Kidney (tissue), 14 donors: ENCODE results near the gene F10. TPM values are rescaled to one million over a fixed set of nuclear protein-coding genes. Genes with fewer than 3 reads are reported as not detected.

ENCODE experiments used
- DNase-seq, 5 donors: peaks; one replicate each; pipeline ENCODE4 v3.0.0-alpha.2; 2013 to 2020
- FAIRE-seq: peaks from 2 replicates; lab custom pipeline; 2012; peaks lifted over from hg19 to GRCh38; lab: Jason Lieb, UNC
- H3K27ac ChIP-seq, 2 donors: one replicate each; pipeline ENCODE4 v1.7.0; 2013; ENCODE audit warnings: low read depth in 2 of 2, low read length in 2 of 2, inconsistent platforms in 1 of 2
- H3K27me3 ChIP-seq: one replicate; pipeline ENCODE4 v1.7.1; 2013; ENCODE audit warnings: low read length, inconsistent platforms; ENCODE audit not compliant: control insufficient read depth, insufficient read depth
- H3K36me3 ChIP-seq, 3 donors: one replicate each; pipeline versions ENCODE4 v1.7.0 to v1.7.1; 2013; ENCODE audit warnings: low read length in 3 of 3, control low read depth in 1 of 3, inconsistent platforms in 1 of 3; ENCODE audit not compliant: insufficient read depth in 3 of 3, control insufficient read depth in 2 of 3
- H3K4me1 ChIP-seq, 3 donors: one replicate each; pipeline versions ENCODE4 v1.7.0 to v1.7.1; 2013; ENCODE audit warnings: low read length in 3 of 3, inconsistent platforms in 1 of 3, low read depth in 1 of 3; ENCODE audit not compliant: control insufficient read depth in 2 of 3, insufficient read depth in 2 of 3
- H3K4me3 ChIP-seq, 3 donors: one replicate each; pipeline versions ENCODE4 v1.7.0 to v1.8.1; 2013; ENCODE audit warnings: low read length in 3 of 3, control low read depth in 1 of 3, inconsistent platforms in 1 of 3
- H3K9ac ChIP-seq, 3 donors: one replicate each; pipeline versions ENCODE4 v1.7.0 to v1.7.1; 2013; ENCODE audit warnings: low read length in 3 of 3, control low read depth in 1 of 3, inconsistent platforms in 1 of 3
- H3K9me3 ChIP-seq, 3 donors: one replicate each; pipeline versions ENCODE4 v1.7.0 to v1.7.1; 2013; ENCODE audit warnings: low read length in 3 of 3, control low read depth in 1 of 3, inconsistent platforms in 1 of 3; ENCODE audit not compliant: control insufficient read depth in 2 of 3, insufficient read depth in 1 of 3
- intact Hi-C: fragments of 100-400 bp; cut with DNase I; formaldehyde crosslinking; loops from one replicate; pipeline ENCODE4 v1.11.1; 2022
- polyA plus RNA-seq: library from polyadenylated mRNA; stranded (reverse); fragments of 350-450 nt; fragmentation: Illumina TruSeq; extraction: RNeasy Lipid Tissue Mini Kit (QIAGEN cat#74804); gene quantifications from one replicate; pipeline ENCODE4 v1.2.3, GENCODE V29; 2014; ENCODE audit warnings: low read depth, low replicate concordance; ENCODE audit not compliant: insufficient read depth
- total RNA-seq: library from RNA; stranded (reverse); fragmentation: NEBNext Ultra II Directional; extraction: Animal tissue kit (Norgen Biotek cat#: 25700); gene quantifications from one replicate; pipeline ENCODE4 v1.2.1, GENCODE V29; 2021
- TF ChIP-seq, protein P1 (sequence below): IDR thresholded peaks from 3 replicates; pipeline ENCODE4 v1.5.1; 2012; ENCODE audit warnings: mild to moderate bottlenecking, moderate library complexity, borderline replicate concordance; ENCODE audit not compliant: insufficient read depth; ENCODE audit errors: extremely low read depth
- donor health status: control.
- donor health status: control.
- donor health status: control.
- donor health status: control.
- donor health status: control.
- donor health status: DM: yes; HTN: yes; CAD: no.
- donor health status: Normal renal cell carcinoma (clear cell type).

The F10 gene
- total and polyA plus RNA-seq, 2 donors from 2014 or later = 5.1 to 6.8 TPM

DNA sequence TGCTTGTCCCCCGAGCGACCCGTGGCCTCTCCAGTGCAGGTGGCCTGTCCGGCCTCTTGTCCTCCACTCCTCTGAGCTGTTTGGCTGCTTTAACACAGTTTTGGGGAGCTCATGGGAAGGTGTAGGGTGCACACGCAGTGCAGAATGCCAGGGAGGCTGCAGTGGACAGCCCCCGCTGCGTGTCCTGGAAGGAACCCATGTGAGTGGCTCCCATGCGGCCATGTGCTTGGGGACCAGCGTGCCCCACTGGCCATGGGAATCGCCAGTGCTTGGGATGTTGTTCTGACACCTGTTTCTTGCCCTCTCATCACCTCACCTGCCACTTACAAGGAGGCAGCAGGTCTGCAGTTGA lies 39.6 kb upstream of the F10 start:
- Histone ChIP-seq H3K4me3 (no peak overlapping the region), H3K9me3 (no peaks in the 10 kb centered on the region), H3K9ac (no peak overlapping the region), H3K27me3 (no peaks in the 10 kb centered on the region), H3K4me1 (peaks cover 0 to 2% (median 0%) of the 10 kb centered on the region in 3 donors), H3K27ac (no peak overlapping the region), H3K36me3 (peaks cover 0 to 22% (median 14%) of the 10 kb centered on the region in 3 donors)
- TF ChIP-seq, protein P1, sequence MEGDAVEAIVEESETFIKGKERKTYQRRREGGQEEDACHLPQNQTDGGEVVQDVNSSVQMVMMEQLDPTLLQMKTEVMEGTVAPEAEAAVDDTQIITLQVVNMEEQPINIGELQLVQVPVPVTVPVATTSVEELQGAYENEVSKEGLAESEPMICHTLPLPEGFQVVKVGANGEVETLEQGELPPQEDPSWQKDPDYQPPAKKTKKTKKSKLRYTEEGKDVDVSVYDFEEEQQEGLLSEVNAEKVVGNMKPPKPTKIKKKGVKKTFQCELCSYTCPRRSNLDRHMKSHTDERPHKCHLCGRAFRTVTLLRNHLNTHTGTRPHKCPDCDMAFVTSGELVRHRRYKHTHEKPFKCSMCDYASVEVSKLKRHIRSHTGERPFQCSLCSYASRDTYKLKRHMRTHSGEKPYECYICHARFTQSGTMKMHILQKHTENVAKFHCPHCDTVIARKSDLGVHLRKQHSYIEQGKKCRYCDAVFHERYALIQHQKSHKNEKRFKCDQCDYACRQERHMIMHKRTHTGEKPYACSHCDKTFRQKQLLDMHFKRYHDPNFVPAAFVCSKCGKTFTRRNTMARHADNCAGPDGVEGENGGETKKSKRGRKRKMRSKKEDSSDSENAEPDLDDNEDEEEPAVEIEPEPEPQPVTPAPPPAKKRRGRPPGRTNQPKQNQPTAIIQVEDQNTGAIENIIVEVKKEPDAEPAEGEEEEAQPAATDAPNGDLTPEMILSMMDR = no peak
- DNase-seq = peak in 1 of 5 donors; percentile 26
- intact Hi-C loops = no loop called here
- no peak for FAIRE-seq

GRCh38 chr13:113083402-113084061 lies 39.1 kb upstream of the F10 start:
- no peak overlapping the region for H3K9ac ChIP-seq
- no peak overlapping the region for H3K27ac ChIP-seq
- H3K4me3 ChIP-seq = no peak overlapping the region
- FAIRE-seq = no peak
- peaks cover 0 to 2% (median 0%) of the 10 kb centered on the region in 3 donors for H3K4me1 ChIP-seq
- intact Hi-C loops = no loop called here
- no peaks in the 10 kb centered on the region for H3K27me3 ChIP-seq
- TF ChIP-seq, protein P1 = no peak
- H3K9me3 ChIP-seq = no peaks in the 10 kb centered on the region
- DNase-seq = peak in 1 of 5 donors; percentile 64
- peaks cover 0 to 23% (median 16%) of the 10 kb centered on the region in 3 donors for H3K36me3 ChIP-seq

- DNase-seq = peak in 1 of 5 donors; percentile 45
- Histone ChIP-seq H3K9me3 (no peaks in the 10 kb centered on the region), H3K27ac (no peak overlapping the region), H3K9ac (no peak overlapping the region), H3K4me3 (no peak overlapping the region), H3K4me1 (no peaks in the 10 kb centered on the region), H3K27me3 (no peaks in the 10 kb centered on the region), H3K36me3 (peaks cover 0 to 25% (median 19%) of the 10 kb centered on the region in 3 donors)
- intact Hi-C loops = no loop called here
- no peak for FAIRE-seq
- TF ChIP-seq, protein P1 = no peak
Measured at GRCh38 chr13:113084094-113084942, 38.3 kb upstream of the F10 start.
